Spleen (tissue), 11 donors: Measurements from ENCODE around the gene OR2T10. TPM values are rescaled to one million over a fixed set of nuclear protein-coding genes. Genes with fewer than 3 reads are reported as not detected.

Source experiments
- DNase-seq: peaks from one replicate; pipeline ENCODE4 v3.0.0-alpha.2; 2020
- H3K27ac ChIP-seq, 8 donors: fragments of 200-600 bp; sonication (generic) in 7 of 8; 1 replicate in 4 of 8; 2 replicates in 4 of 8; pipeline versions ENCODE4 v1.5.0 to v1.8.0; 2016 to 2021; ENCODE audit warnings: inconsistent platforms in 4 of 8, mild to moderate bottlenecking in 4 of 8, moderate library complexity in 1 of 8
- H3K27me3 ChIP-seq, 7 donors: fragments of 200-600 bp; sonication (generic) in 6 of 7; replicated peaks in 1 of 7; 1 replicate in 4 of 7; 2 replicates in 3 of 7; pipeline versions ENCODE4 v1.5.0 to v1.8.0; 2016 to 2021; ENCODE audit warnings: inconsistent platforms in 3 of 7, mild to moderate bottlenecking in 1 of 7
- H3K36me3 ChIP-seq, 6 donors: fragments of 200-600 bp; sonication (generic) in 5 of 6; 1 replicate in 4 of 6; 2 replicates in 2 of 6; pipeline versions ENCODE4 v1.5.0 to v1.8.0; 2016 to 2021; ENCODE audit warnings: inconsistent platforms in 2 of 6
- H3K4me1 ChIP-seq, 6 donors: fragments of 200-600 bp; sonication (generic) in 5 of 6; 1 replicate in 3 of 6; 2 replicates in 3 of 6; pipeline versions ENCODE4 v1.5.0 to v1.8.0; 2016 to 2021; ENCODE audit warnings: inconsistent platforms in 3 of 6
- H3K4me3 ChIP-seq, 8 donors: fragments of 200-600 bp; sonication (generic) in 7 of 8; 1 replicate in 4 of 8; 2 replicates in 4 of 8; pipeline versions ENCODE4 v1.5.0 to v1.8.0; 2016 to 2021; ENCODE audit warnings: inconsistent platforms in 4 of 8, mild to moderate bottlenecking in 4 of 8, moderate library complexity in 2 of 8
- H3K9me3 ChIP-seq, 8 donors: fragments of 200-600 bp; sonication (generic) in 7 of 8; 1 replicate in 4 of 8; 2 replicates in 4 of 8; pipeline versions ENCODE4 v1.5.0 to v1.8.0; 2016 to 2021; ENCODE audit warnings: inconsistent platforms in 4 of 8
- CTCF ChIP-seq, 11 experiments: fragments of 200-600 bp in 7 of 11; fragments of 450-650 bp in 4 of 11; sonication (generic) in 4 of 11; IDR thresholded peaks in 8 of 11; conservative IDR thresholded peaks in 3 of 11; 1 replicate in 7 of 11; 2 replicates in 4 of 11; pipeline versions ENCODE4 v1.4.0 to v1.8.0; 2016 to 2021; ENCODE audit warnings: antibody characterized with exemption in 11 of 11, inconsistent platforms in 4 of 11, mild to moderate bottlenecking in 1 of 11
- POLR2A ChIP-seq, 3 donors: fragments of 450-650 bp; IDR thresholded peaks; one replicate each; pipeline ENCODE4 v1.5.1; 2017; ENCODE audit warnings: antibody characterized with exemption in 3 of 3, mild to moderate bottlenecking in 1 of 3
- POLR2AphosphoS5 ChIP-seq, 3 donors: sonication (generic); formaldehyde crosslinking; IDR thresholded peaks; one replicate each; pipeline ENCODE4 v1.5.1; 2017; ENCODE audit warnings: antibody characterized with exemption in 3 of 3
- WGBS, 5 donors: extraction: QIAGEN DNeasy Blood & Tissue Kit in 3 of 5; methylation state at CpG; one replicate each; pipeline versions ENCODE4 v1.1.5 to v1.1.7; 2013 to 2018; 5-methylcytosine and 5-hydroxymethylcytosine counted together
- intact Hi-C: fragments of 100-400 bp; cut with DNase I; formaldehyde crosslinking; loops from one replicate; pipeline ENCODE4 v1.15.0; 2023; ENCODE audit warnings: low total_unique reads
- polyA plus RNA-seq, 3 donors: library from polyadenylated mRNA; stranded (reverse); fragments of 200-250 nt; gene quantifications; one replicate each; pipeline ENCODE4 v1.2.1, GENCODE V29; 2013
- total RNA-seq, 7 donors: library from RNA; depleted of rRNA in 3 of 7; stranded (reverse); fragments of >200 nt in 3 of 7; fragmentation: NEBNext Ultra II Directional in 4 of 7; extraction: Animal tissue kit (Norgen Biotek cat#: 25700) in 4 of 7; gene quantifications; one replicate each; pipeline versions ENCODE4 v1.1.0 to v1.2.1, GENCODE V29; 2016 to 2021
- donor health status: healthy with polysubstance abuse.
- donor health status: DM: no; HTN: no; CAD: no; lungs with moderate emphysema.
- donor health status: DM: no; HTN: no; CAD: no.
- donor health status: Bipolar disorder and iron deficiency.
- donor health status: healthy.
- donor health status: DM: no; HTN: no; CAD: no.
- donor health status: DM: yes; HTN: yes; CAD: no.

The OR2T10 gene
- total and polyA plus RNA-seq, 10 donors, result 0.03 to 2.8 (median 0.33) TPM; not detected in 2

GRCh38 chr1:248599396-248599795, 1.9 kb upstream of the OR2T10 start:
- intact Hi-C loops, result no loop called here

GRCh38 chr1:248596615-248597014, 885 bp downstream of the OR2T10 start:
- H3K9me3 ChIP-seq, result no peaks in the 10 kb centered on the region
- H3K4me3 ChIP-seq, result no peak overlapping the region
- H3K27me3 ChIP-seq, result no peaks in the 10 kb centered on the region
- TF ChIP-seq CTCF (IDR thresholded peaks at IDR 0.05 in 8 of 11, conservative IDR thresholded peaks at IDR 0.05 in 3 of 11) (no peak), POLR2AphosphoS5 (IDR thresholded peaks at IDR 0.05) (no peak), POLR2A (IDR thresholded peaks at IDR 0.05) (no peak)
- intact Hi-C loops, result no loop called here
- 69 to 89% (median 79%) methylated on average over 2 of the region's 2 CpGs for WGBS, 5 donors
- no peaks in the 10 kb centered on the region for H3K4me1 ChIP-seq
- no peak overlapping the region for H3K27ac ChIP-seq
- no peak for DNase-seq
- no peaks in the 10 kb centered on the region for H3K36me3 ChIP-seq

More at GRCh38 chr1:248599396-248599795, 1.9 kb upstream of the OR2T10 start:
- H3K27me3 ChIP-seq, result no peaks in the 10 kb centered on the region
- DNase-seq, result no peak
- H3K27ac ChIP-seq, result no peak overlapping the region
- WGBS, 5 donors, result 76 to 87% (median 84%) methylated on average over 8 of the region's 8 CpGs
- H3K4me1 ChIP-seq, result no peaks in the 10 kb centered on the region
- H3K36me3 ChIP-seq, result no peaks in the 10 kb centered on the region
- no peak for TF ChIP-seq POLR2A (IDR thresholded peaks at IDR 0.05)
- TF ChIP-seq CTCF (IDR thresholded peaks at IDR 0.05 in 8 of 11, conservative IDR thresholded peaks at IDR 0.05 in 3 of 11), result no peak
- TF ChIP-seq POLR2AphosphoS5 (IDR thresholded peaks at IDR 0.05), result no peak
- H3K4me3 ChIP-seq, result no peak overlapping the region
- H3K9me3 ChIP-seq, result no peaks in the 10 kb centered on the region

GRCh38 chr1:248593226-248593625, 4.3 kb downstream of the OR2T10 start:
- H3K36me3 ChIP-seq, result no peaks in the 10 kb centered on the region
- WGBS, 5 donors, result 81 to 91% (median 88%) methylated on average over 5 of the region's 5 CpGs
- TF ChIP-seq POLR2AphosphoS5 (IDR thresholded peaks at IDR 0.05) (no peak), POLR2A (IDR thresholded peaks at IDR 0.05) (no peak), CTCF (IDR thresholded peaks at IDR 0.05 in 8 of 11, conservative IDR thresholded peaks at IDR 0.05 in 3 of 11) (no peak)
- no peaks in the 10 kb centered on the region for H3K27me3 ChIP-seq
- H3K4me1 ChIP-seq, result no peaks in the 10 kb centered on the region
- intact Hi-C loops, result no loop called here
- H3K27ac ChIP-seq, result no peak overlapping the region
- no peak overlapping the region for H3K4me3 ChIP-seq
- H3K9me3 ChIP-seq, result no peaks in the 10 kb centered on the region
- DNase-seq, result no peak

GRCh38 chr1:248592655-248593054, 4.8 kb downstream of the OR2T10 start:
- H3K36me3 ChIP-seq, result no peaks in the 10 kb centered on the region
- WGBS, 5 donors, result 65 to 91% (median 77%) methylated on average over 1 of the region's 1 CpG

More at GRCh38 chr1:248592655-248593054, 4.8 kb downstream of the OR2T10 start:
- Histone ChIP-seq H3K27ac (no peak overlapping the region), H3K4me1 (no peaks in the 10 kb centered on the region), H3K27me3 (no peaks in the 10 kb centered on the region), H3K9me3 (no peaks in the 10 kb centered on the region), H3K4me3 (no peak overlapping the region)
- no peak for DNase-seq
- intact Hi-C loops, result no loop called here
- TF ChIP-seq POLR2A (IDR thresholded peaks at IDR 0.05) (no peak), POLR2AphosphoS5 (IDR thresholded peaks at IDR 0.05) (no peak), CTCF (IDR thresholded peaks at IDR 0.05 in 8 of 11, conservative IDR thresholded peaks at IDR 0.05 in 3 of 11) (no peak)
